NCI-H2227 treated with DMSO at 0.1 percent for 48 hours (cell line): ENCODE measurements around the gene ARID3C.

Experiments
- DNase-seq: peaks from one replicate; lab custom pipeline; 2025; lab: John Stamatoyannopoulos, UW

Gene ARID3C, protein sequence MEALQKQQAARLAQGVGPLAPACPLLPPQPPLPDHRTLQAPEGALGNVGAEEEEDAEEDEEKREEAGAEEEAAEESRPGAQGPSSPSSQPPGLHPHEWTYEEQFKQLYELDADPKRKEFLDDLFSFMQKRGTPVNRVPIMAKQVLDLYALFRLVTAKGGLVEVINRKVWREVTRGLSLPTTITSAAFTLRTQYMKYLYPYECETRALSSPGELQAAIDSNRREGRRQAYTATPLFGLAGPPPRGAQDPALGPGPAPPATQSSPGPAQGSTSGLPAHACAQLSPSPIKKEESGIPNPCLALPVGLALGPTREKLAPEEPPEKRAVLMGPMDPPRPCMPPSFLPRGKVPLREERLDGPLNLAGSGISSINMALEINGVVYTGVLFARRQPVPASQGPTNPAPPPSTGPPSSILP

DNA sequence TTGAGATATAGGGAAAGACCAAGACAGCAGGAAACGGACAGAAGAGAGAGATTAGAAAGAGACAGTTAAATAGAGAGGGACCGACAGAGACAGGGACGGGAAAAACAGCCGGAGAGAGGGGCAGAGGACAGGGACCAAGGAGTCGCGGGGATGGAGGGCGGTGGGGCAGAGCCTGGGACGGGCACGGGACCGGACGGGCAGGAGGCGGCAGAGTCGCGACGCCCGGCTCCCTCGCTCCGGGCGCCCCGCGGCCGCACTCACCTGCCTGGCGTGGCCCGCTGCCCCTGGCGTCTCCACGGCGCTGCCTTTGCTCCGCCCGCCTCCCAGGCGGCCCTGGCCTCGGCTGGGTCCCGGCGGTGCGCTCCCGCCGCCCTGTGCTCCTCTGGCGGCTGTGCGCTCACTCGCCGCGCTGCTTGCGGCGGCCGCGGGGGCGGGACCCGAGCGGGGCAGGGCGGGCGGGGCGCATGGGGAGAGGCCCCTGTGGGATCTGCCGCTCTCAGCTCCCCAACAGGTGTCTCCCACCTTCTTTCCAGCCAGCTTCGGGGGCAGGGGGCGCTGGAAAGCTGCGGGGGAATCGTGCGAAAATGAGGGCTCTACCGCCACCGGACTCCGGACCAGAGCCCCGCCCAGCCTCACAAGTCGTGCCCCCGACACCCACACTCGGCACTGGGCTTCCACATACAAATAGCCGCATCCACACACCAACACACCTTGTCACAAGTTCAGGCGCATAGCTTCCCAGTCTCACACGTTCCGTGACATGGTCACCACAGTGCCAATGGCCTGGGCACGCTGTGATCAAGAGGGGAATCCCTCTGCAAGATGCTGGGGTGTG lies at the start of gene ARID3C:
TSS of gene ARID3C (minus strand) at position 411 of the 835 bp plus-strand sequence. CDS start 1,052 bp downstream, outside the sequence.
- no peak for DNase-seq

DNA sequence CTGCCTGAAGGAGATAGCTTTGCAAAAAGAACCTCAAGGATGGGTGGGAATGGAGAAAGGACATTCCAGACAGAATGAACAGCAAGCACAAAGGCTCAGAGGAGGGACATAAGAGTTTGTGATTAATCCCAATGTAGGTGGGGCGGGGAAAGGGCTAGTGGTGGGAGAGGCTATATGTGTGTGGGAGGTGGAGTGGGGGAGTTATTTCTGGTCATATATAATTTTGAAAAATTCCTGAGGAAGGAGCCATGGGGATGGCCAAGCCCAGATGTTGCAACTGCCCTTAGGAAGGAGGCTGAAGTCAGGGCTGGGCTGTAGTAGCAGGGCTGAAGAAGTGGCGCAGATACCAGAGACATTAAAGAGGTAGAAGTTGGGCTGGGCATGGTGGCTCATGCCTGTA lies 47.0 kb upstream of the ARID3C start:
- DNase-seq: no peak

DNA sequence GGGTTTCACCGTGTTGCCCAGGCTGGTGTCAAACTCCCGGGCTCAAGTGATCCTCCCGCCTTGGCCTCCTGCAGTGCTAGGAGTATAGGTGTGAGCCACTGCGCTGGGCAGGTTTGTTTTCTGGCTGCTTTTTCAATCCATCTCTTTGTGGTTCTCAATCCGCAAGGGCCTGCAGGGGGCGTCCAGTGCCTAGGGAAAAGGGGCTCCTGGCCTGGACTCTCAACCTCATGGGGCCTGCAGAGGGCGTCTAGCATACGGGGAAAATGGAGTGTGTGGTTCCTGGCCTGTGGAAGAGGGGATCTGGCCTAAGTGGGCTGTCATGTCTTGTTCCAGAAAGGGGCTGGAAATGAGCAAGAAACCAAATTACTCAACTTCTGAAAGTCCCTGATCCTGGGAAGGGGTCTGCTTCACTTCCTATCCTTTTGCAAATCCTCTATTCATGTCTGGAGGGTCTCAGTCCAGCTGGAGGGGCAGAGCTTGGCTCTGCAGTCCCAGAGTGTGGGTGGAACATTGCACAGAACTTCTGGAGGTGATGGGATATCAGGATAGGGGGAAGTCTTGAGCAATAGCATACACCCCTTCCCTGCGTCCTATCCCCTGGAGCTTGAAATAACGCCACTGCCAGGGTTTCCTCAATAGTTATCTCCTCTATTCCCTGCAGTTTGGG lies 46.3 kb upstream of the ARID3C start:
- DNase-seq: no peak

DNA sequence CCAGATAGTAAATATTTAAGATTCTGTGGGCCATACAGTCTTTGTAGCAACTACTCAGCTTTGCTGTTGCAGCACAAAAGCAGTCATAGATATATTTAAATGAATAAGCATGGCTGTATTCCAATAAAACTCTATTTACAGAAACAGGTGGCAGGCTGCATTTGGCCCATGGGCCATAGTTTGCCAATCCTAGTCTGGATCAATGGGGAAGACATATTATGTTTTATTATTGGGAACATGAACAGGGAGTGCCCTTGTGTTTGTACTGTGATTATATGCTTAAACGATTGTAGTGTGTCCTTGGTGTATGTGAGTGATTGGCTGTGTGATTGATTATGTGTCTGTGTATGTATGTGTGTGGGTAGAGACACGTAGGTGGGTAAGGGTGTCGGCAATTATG lies 45.6 kb upstream of the ARID3C start:
- DNase-seq: no peak

DNA sequence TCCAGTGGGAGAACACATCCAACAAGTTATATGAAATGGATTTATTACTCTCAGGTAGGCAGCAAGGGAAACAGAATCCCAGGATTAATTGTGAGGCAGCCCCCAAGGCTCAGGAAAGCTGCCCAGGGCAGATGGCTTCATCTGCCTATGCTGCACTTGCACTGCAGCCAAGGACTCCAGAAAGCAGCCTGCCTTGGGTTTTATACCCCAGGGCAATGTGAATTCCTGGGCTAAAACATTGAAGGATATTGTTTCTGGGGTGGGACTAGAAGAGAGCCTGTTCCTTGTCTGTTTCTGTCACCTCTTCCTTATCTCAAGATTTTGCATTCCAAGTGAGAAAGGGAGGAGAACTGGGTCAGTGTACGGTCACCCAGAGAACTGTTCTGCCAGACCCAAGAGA lies 42.4 kb upstream of the ARID3C start:
- DNase-seq: no peak

DNA sequence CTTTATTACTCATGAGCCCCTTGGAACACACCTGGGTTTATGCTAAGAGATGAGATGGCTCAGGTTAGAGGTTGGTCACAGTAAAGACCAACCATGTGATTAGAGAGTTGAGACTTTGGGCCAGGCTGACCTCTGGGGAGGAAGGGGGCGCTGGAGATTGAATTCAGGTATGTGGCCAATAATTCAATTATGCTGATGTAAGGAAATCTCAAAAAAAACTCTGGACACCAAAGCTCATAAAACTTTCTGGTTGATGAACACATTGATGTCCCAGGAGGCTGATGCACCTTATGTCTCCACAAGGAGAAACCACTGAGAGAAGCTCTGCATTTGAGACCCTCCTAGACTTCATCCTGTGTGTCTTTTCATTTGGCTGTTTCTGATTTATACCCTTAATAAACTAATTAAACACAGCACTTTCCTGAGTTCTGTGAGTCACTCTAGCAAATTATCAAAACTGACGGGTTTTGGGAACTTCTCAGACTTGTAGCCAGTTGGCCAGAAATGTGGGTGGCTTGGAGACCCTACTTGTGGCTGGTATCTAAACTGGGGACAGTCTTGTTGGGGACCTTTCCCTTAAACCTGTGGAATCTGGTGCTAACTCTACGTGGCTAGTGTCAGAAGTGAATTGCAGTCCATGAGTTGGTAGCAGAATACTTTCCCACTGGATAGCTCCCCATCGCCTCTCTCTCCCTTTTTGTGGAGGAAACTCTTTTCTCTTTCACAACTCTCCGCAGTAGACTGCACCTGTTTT lies 41.1 kb upstream of the ARID3C start:
- DNase-seq: no peak

DNA sequence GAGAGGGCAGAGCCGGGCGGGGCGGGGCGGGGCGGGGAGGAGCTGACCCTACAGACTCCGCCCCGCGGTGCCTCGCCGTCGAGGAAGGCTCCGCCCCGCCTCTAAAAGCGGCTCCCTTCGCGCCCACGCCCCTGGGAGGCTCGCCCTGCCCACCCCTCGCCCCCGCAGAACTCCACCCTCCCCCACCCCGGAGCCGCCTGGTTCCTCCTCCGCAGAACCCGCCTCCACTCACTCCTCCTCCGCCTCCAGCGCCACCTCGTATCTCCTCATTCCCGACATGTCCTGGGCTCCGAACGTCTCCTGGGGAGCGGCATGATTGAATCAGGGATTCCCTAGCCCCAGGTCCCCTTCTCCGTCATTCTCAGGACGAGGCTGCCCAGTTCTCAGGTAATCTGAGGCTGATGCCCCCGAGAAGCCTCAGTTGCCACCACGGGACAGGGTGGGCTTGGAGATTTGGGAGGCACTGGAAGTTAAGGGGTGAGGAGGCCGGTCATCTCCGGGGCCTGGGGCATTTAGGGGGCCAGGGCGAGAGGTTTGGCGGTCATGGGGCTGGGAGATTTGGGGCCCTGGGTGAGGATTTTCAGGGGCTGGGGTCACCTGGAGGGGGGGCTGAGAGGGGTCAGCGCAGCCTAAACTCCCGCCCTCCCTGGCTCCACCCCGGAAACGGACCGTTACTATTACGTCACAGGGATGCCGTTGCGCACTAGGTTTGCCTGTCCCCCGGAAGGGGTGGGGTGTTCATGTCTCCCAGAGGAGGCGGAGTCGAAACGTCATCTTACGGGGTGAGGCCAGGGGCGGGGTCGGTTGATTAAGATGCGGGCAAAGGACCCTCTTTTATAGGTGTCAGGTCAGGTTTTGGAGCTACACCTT lies 36.8 kb upstream of the ARID3C start:
- peak; percentile 89 for DNase-seq

DNA sequence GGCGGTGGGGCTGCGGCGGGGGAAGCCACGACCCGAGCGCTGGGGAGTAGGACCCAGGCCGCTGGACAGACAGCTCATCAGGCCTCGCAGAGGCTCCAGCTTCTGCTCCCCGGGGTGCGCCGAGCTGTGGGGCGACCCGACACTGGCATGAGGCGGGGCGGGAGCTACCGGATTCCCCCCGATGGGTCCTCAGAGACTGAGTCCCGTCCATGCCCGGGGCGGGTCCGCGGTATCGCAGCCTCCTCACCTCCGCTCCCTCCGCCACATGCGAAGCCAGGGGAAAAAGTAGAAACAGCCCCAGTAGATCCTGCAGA lies 36.2 kb upstream of the ARID3C start:
- DNase-seq: no peak

DNA sequence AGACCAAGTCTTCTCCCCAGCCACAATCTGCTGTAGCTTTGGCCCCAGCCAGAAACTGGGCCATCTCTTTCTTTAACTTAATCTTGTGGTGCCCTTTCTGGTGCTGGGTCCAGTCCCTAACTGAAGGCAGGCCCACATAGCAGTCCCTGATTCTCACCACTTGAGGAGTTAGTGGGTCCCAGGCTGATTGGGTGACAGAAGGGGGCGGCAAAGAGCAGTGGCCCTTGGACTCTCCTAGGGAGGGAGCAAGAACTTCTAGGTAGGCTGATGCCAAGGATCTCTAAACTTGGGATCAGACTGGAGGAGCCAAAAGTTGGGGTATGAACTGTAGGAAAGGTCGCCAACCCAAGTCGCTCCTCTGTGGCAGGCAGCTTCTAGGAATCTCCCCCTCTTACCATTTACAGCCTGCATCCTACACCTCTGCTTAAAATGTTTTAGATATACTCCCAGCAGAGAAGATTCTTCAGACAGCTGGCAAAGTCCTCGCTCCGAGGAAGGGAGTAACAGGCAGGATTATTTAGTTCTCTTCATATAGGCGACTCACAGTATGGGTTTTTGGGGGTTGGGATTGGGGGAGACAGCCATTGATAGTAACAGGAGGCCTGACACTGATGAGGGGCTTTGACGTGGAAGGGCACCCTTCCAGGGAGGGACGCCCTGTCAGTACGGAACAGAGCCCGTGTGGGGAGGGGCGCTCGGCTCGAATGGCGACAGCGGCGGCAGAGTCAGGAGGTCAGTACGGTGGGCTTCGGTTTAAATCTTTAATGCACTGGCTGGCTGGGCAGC lies 35.6 kb upstream of the ARID3C start:
- DNase-seq: peak; percentile 3

DNA sequence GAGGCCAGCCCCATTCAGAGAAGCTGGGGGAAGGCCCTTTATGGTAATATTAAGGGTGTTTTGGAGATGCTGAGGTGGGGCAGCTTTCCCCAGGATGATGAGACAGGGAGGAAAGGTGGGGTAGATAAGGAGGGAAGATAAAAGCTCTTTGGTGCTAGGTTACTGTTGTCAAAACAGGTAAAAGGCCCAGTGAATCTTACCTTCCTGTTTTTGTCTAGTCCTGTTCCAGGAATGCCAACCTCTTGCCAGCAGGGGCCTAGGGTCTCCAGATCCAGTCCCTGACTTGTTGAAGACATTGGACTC lies 34.4 kb upstream of the ARID3C start:
- no peak for DNase-seq

DNA sequence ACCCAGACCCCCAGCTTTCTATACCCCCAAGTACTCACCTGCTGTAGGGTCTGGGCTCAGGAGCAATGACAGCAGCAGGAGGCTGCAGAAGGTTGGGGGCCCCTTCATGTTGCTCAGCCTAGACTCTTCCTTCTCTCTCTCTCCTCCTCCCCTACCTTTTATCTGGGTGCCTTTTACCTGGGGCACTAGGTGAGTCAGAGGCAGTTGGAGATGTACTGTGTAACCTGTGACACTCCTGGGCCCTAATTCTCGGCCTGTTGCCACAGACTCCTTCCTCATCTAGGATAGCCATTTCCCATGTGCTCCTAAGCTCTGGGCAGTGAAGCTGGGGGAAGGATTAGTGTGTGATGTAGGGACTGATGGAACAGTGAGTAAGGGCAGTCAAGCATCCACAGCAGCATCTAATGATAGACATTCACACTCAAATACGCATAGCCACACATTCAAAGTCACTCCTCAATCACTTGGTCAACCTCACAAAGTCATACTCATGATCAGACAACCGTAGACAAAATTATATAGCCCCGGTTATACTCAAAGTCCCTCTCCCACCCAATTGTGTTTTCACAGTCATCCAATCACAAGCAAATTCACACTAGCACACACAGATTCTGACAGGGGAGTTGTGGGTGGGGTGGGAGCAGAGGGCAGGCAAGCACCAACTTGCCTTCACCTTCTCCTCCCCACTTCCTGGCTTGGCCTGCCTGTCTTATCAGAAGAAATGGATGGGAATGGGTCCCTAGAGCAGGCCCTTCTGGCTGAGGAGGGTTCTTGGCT lies 33.8 kb upstream of the ARID3C start, which contains the start of gene CCL27:
TSS of gene CCL27 (minus strand) at position 132 of the 777 bp plus-strand sequence. CDS start at position 108, 24 bp downstream.
- DNase-seq: no peak

DNA sequence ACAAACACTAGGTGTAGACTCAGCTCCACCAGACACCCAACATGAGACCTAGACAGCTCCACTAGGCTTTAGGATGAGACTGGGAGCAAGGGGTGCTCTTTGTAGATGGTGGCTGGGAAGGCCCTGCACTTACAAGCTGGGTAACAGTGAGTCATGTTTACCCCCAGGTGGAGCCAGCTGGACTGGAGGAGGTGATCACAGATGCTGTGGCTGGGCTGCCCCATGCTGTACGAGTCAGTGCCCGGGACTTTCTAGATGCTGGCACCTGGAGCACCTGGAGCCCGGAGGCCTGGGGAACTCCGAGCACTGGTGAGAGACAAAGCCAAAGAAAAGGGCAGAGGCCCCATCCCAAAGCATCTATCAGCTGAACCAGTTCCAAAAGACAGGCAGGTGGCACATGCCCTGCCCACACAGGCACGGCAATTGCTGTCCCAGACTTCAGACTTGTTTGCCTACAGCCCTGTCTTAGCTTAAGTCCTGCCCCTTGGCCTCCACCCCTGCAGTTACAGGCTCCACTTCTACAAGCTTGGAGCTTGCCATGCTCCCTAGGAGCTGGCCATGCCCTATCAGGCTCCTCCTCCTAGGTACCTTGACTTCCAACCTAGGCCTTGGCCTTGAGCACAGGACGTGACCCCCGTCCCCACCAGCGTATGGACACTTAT lies 30.9 kb upstream of the ARID3C start:
- no peak for DNase-seq

DNA sequence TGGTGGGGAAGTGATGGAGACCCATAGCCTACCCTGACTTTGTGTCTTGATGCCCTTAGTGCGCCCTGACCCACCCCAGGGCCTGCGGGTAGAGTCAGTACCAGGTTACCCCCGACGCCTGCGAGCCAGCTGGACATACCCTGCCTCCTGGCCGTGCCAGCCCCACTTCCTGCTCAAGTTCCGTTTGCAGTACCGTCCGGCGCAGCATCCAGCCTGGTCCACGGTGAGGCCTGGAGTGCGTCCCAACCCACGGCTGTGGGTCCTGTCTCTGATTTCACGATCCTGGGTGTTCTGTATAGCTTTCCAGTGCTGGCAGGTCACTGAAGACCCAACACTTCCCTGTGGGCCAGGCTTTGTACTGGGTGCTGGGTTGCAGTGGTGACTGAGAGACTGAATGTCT lies 29.6 kb upstream of the ARID3C start:
- no peak for DNase-seq

DNA sequence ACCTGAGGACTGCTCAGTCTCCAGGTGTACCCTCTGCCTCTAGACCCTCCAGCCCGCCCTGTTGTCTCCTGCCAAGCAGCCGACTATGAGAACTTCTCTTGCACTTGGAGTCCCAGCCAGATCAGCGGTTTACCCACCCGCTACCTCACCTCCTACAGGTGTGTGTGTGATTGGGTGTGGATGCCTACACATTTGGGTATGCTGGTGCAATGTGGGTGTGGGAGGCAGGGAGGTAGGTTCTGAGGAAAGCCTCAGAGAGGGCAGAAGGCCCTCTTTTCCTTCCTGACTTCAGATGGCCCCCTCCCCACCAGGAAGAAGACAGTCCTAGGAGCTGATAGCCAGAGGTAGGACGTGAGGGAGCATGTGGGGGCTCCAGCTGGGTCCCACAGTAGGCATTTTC lies 28.1 kb upstream of the ARID3C start:
- DNase-seq: no peak

DNA sequence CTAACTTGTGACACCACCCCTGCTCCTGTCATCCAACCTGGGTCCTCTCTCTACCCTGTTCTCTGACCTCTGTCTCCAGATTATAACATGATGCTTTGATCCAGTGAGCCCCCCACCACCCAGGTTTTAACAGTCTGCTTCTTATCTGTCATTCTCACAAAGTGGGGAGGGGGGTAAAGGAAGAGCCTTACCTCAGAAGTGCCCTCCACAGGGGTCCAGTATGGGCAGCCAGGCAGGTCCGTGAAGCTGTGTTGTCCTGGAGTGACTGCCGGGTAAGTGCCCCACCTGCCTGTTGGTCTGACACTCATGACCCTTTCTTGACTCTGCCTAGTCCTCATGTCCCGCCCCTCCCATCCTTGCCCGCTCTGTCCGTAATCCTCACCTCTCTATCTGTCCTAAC lies 26.5 kb upstream of the ARID3C start:
- no peak for DNase-seq

DNA sequence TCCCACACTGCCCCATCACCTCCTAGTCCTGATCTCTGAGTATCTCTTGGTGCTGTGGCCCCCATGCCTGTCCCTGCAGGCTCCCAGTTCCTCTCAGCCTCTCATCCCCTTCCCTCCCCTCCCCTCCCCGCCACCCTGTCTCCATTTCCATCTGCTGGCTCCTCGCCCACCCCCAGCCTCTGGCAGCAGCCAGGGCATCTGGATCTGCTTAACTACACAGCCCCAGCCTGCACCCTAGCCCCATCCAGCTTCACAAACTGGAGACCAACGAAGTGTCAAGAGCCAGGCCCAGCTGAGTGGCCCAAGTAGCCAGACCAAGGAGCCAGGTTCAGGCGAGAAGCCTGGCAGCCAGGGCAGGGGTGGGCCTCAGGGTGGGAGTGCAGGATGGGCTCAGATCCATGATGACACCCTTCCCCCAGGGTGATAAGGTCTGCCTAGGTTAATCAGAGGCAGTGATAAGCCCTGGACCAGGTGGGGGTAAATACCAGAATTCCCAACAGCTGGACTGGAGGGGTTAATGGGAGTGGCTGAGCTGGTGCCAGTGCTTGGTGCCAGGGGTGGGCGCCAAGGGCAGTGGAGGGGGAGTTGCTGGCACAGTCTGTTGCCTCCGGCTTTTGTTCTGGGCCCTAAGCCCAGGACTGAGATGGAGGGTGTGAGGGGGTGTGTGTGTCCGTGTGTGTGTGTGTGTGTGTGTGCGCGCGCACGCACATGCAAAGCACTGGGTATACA lies 25.6 kb upstream of the ARID3C start:
- DNase-seq: no peak

DNA sequence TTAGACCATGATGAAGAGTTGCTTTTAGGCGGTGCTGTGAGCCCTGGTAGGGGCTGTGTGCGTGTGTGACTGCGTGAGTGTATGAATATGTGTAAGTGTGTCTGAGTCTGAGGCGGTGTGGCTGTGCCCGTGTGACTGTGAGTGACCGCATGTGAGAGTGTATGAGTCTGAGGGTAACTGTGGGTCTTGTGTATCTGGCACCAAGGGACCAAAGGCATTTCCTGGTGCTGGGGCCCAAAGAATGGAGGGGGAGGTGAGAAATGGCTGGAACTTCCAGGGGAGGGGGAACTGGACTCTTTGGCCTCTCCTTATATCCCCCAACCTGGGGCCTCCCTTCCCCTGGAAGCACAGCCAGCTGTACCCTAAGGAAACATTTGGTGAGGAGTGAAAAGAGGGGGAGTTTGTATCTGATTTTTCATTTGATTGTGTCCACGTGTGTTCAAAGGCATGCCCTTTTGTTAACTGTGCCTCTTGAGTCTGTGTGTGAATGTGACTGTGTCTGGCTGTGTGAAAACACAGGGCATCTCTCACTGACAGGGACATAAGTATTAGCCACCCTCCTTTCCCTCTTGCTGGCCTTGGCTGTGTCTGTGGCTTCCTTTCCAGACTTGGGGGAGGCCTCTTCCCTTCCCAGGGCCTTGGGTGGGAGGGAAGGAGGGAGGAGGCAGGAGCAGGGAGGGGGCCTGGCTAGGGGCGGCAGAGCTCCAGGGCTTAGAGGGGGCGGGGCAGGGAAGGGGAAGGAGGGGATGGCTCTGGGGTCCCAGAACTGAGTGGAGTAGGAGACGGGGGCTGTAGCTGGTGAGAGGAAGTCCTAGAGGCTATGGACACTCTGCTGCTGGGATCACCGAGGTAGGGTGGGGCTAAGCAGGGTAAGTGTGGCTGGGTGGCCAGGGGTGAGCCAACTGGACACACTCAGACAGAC lies 24.5 kb upstream of the ARID3C start:
- DNase-seq: no peak
